Muscle of back (tissue), 11 donors: ENCODE results near the gene PRKACA. TPM values are rescaled to one million over a fixed set of nuclear protein-coding genes. Genes with fewer than 3 reads are reported as not detected.
"Not testable (repeated sequence)": the region's sequence is repeated elsewhere in the genome, so short reads cannot be mapped to it uniquely, and the experiment has no call there.

Experiments
- DNase-seq, 3 donors: peaks; one replicate each; pipeline versions ENCODE4 v3.0.0 to v3.0.0-alpha.2; 2013
- polyA plus RNA-seq, 10 donors: library from polyadenylated mRNA; unstranded; fragments of 120-200 nt; gene quantifications; one replicate each; pipeline ENCODE4 v1.2.1, GENCODE V29; 2013; ENCODE audit not compliant: insufficient read length in 10 of 10

PRKACA gene
- polyA plus RNA-seq, 10 donors: 279 to 512 (median 454) TPM

- DNase-seq: no peak
Measured at GRCh38 chr19:14051980-14052379, 65.6 kb downstream of the PRKACA start.

- DNase-seq: not testable (repeated sequence)
Measured at GRCh38 chr19:14050961-14051360, 66.6 kb downstream of the PRKACA start.

DNA sequence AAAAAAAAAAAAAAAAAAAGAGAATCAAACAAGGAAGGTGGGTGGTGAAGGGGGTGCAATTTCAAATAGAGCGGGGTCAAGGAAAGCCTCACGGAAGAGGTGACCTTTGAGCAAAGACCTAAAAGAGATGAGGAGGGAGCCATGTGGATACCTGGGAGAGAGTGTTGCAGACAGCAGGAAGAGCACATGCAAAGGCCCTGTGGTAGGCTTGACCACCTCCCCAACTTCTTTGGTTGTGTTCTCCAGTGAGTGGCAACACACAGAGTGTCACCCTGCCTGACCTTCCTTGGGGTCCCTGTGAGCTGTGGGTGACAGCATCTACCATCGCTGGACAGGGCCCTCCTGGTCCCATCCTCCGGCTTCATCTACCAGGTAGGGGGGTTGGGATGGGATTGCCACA lies 67.0 kb downstream of the PRKACA start:
- DNase-seq: no peak

DNA sequence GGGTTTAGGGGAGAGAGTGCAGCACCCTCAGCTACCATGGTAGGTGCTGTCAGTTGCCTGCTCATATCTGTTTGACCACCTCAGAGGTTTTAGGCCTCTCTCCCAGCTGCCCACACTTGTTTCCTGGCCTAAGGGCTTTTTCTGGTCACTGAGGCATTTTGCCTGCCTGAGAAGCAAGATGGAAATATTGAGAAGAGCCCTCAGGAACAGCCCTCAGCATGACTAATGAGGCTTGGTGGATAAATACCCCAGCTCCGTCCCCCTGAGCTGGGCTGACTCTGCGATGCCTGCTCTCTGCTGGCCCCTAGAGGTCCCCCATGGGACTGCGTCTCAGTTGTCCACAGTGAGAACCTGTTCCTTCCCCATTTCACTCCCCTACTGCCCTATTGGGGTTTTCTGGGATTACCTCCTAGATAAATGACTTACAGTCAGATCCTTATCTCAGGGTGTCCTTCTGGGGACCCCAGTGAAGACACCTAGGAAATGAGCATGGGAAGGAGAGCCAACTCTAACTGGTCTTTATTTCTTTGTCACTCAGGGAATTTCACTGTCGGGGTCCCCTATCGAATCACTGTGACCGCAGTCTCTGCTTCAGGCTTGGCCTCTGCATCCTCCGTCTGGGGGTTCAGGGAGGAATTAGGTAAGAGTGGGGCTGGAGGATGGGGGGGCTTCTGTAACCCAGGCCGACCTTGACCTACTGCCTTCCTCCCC lies 69.0 kb downstream of the PRKACA start:
- peak in 1 of 3 donors; percentile 21 for DNase-seq

DNA sequence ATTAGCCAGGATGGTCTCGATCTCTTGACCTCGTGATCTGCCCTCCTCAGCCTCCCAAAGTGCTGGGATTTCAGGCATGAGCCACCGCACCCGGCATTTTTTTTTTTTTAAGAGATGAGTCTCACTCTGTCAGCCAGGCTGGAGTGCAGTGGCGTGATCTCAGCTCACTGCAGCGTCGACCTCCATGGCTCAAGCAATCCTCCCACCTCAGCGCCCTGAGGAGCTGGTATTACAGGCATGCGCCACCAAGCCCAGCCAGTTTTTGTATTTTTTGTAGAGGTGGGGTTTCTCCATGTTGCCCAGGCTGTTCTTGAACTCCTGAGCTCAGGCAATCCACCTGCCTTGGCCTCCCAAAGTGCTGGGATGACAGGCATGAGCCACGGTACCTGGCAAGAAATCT lies 69.7 kb downstream of the PRKACA start:
- DNase-seq: not testable (repeated sequence)

GRCh38 chr19:14042659-14043608 lies 74.6 kb downstream of the PRKACA start:
- peak; percentile 54 to 89 (median 80) for DNase-seq

Other genes starting within 250 kb of the PRKACA start
- 1 to 10 TPM in 7 of 10 donors, under 1 TPM in 3; 0.57 to 2.0 (median 1.3) TPM for gene NANOS3, start 240.6 kb downstream of the PRKACA start, polyA plus RNA-seq
- gene BRME1, start 211.6 kb downstream of the PRKACA start, polyA plus RNA-seq: 1 to 10 TPM; 2.6 to 4.7 (median 4.1) TPM
- 10 to 100 TPM; 10.5 to 16.4 (median 12.8) TPM for gene CC2D1A, start 211.6 kb downstream of the PRKACA start, polyA plus RNA-seq
- gene PODNL1, start 179.3 kb downstream of the PRKACA start, polyA plus RNA-seq: 1 to 10 TPM in 4 of 10 donors, under 1 TPM in 6; 0.26 to 1.7 (median 0.83) TPM
- gene DCAF15, start 165.3 kb downstream of the PRKACA start, polyA plus RNA-seq: 10 to 100 TPM; 15.9 to 23.8 (median 18.4) TPM
- 1 to 10 TPM; 4.7 to 8.4 (median 6.9) TPM for gene RFX1, start 111.4 kb downstream of the PRKACA start, polyA plus RNA-seq
- not detected for gene RLN3, start 89.6 kb downstream of the PRKACA start, polyA plus RNA-seq
- 1 to 10 TPM; 1.5 to 6.6 (median 3.2) TPM for gene IL27RA, start 86.0 kb downstream of the PRKACA start, polyA plus RNA-seq
- 1 to 10 TPM in 2 of 10 donors, under 1 TPM in 8; 0.08 to 1.7 (median 0.57) TPM for gene PALM3, start 55.7 kb downstream of the PRKACA start, polyA plus RNA-seq
- 1 to 10 TPM in 2 of 10 donors, under 1 TPM in 8; 0.36 to 1.2 (median 0.53) TPM for gene MISP3, start 45.0 kb downstream of the PRKACA start, polyA plus RNA-seq
- not detected for gene C19orf67, start 32.0 kb downstream of the PRKACA start, polyA plus RNA-seq
- 10 to 100 TPM; 33.6 to 54.3 (median 38.9) TPM for gene SAMD1, start 27.0 kb downstream of the PRKACA start, polyA plus RNA-seq
- 10 to 100 TPM in 3 of 10 donors, 1 to 10 TPM in 7; 6.3 to 15.5 (median 9.1) TPM for gene ASF1B, start 18.8 kb upstream of the PRKACA start, polyA plus RNA-seq
- gene ADGRL1, start 88.4 kb upstream of the PRKACA start, polyA plus RNA-seq: 10 to 100 TPM; 13.3 to 27.0 (median 17.8) TPM